NCI-H1092 treated with DMSO at 0.1 percent for 48 hours (cell line): ENCODE results near the gene HOXB6.

Source experiments
- DNase-seq: peaks from one replicate; lab custom pipeline; 2025; lab: John Stamatoyannopoulos, UW

The HOXB6 gene

GRCh38 chr17:48609759-48610281, 5.0 kb upstream of the HOXB6 start:
- DNase-seq: no peak

DNA sequence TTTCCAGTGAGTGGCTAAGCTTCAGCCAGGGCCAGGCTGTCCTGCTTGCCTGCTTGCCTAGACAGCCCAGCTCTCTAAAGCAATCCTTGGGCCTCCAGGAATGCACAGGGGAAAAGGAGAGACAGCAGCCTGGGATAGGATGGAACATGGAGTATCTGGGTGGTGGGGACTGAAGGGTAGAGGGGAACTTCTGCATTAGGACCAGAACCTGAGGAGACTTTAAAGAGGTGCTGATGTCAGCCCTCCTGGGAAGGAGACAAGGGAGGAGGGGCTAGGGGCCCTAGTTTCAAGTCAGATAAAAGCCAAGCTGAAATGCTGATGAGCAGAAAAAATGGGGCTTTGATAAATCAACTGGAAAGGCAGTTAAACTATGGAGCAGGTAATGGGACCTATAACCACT, 4.2 kb upstream of the HOXB6 start:
- no peak for DNase-seq

GRCh38 chr17:48608494-48608834, 3.7 kb upstream of the HOXB6 start:
- no peak for DNase-seq

DNA sequence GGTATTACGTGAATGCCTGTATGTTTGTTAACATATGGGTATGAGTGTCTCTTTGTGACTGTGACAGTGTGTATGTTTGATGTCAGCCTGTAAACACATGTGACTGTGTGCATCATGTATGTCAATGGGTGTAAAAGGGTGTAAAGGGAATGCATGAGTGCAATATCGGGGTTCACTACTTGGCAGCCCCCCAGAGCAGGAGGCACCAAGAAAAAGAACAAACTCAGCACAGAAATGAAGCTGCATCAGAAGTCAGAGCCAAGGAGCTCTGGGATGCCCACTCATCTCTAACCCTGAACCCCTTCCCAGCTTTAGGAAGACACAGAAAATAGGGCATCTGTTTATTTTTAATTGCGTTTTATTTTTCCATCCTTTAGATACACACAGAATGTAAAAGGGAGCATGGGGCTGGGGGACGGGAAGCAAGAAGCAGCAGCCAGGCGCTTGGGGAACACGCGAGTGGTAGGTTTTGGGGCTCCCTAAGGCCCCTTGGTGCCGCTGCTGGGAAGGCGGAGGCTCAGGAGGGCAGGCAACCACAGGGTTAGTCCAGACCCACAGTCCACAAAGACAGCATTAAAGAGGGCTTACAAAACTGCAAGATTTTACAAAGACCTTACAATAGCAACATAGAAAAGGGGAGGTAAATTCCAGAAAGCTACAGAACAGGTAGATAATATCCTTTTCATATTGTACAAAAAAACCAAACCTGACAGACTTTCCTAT, 2.3 kb upstream of the HOXB6 start:
- DNase-seq: no peak

DNA sequence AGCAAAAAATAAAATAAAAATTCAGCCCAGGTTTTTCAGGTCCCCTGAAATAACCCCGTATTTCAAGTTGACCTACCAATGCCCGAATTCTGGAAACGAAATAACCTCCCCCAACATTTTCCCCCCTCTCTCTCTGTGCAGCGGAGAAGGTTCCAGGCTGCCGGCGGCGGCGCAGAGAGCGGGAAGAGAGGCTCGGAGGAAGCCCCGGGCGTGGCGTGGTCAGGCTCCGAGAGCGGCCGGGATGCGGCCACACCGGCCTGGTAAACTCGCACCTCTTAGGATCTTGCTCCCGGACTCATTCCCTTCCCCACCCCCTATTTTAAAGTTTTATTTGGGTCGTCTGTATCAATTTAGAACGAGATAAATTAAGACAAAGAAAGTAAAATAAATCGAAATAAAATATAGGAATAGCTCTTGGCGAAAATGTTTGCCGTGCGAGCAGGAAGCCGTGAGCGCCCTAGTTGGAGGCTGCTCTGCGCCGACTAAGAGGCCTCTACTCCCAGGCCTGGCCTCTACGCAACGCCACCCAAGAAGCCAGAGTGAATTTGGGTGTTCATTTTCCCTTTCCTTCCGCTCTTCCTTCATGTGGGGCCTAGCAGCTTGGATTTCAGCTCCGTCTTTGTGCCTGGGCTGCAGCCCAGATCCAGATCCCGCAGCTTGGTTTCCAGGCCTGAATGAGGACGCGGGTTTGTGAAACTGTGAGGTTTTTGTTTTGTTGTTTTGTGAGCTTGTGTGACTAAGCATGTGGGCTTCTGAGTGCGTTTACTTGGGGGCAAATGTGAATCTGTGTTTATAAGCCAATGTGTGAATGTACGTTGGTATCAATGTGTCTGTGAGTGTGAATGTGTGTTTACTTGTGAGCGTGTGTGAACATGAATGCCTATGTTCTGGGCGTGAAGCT, 1.5 kb upstream of the HOXB6 start:
- no peak for DNase-seq

DNA sequence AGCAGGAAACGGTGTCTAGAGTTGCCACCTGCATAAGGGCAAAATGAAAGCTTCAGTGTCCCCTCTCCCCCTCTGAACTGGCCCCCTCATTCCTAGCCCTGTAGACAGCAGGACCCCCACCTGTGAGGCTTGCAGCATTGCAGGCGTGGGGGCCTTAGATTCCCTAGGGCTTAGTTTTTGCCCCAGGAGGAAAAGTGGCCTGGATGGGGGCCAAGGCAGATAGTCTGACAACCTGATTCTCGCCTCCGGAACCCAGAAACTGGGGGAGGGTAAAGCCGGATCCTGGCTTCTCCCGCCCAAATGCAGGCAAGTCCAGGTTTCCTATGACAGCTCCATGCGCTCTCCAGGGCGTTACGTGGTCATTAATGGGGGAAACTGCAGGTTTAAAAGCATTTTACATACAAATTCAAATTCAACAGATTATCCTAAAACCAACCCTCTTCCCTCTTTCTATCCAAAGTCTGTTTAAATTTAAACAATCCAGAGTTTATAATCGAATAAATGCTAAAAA, 678 bp upstream of the HOXB6 start:
- no peak for DNase-seq

- no peak for DNase-seq
These were observed 622 bp downstream of the HOXB6 start for GRCh38 chr17:48603959-48604769.

GRCh38 chr17:48601539-48602425, 3.0 kb downstream of the HOXB6 start:
- DNase-seq: no peak

DNA sequence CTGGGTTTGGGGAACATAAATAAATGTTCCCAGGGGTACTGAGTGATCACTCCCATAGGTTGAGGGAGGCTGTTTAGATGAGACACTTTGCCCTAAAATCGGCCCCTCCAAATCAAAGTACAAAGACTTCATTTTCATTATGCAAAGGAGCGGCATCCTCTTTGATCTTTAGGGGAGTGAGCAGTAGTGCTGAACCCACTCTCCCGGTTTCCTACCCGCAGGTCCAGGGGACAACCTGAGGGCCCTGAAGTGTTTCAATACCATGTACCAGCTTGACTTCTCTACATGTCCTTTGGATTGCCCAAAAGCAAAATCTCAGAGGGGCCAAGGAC, 3.6 kb downstream of the HOXB6 start:
- no peak for DNase-seq

- no peak for DNase-seq
These were observed 4.3 kb downstream of the HOXB6 start for GRCh38 chr17:48600244-48601098.

- DNase-seq: no peak
These were observed 5.4 kb downstream of the HOXB6 start for GRCh38 chr17:48599354-48599753.

- no peak for DNase-seq
These were observed 6.0 kb downstream of the HOXB6 start for GRCh38 chr17:48598736-48599135.

DNA sequence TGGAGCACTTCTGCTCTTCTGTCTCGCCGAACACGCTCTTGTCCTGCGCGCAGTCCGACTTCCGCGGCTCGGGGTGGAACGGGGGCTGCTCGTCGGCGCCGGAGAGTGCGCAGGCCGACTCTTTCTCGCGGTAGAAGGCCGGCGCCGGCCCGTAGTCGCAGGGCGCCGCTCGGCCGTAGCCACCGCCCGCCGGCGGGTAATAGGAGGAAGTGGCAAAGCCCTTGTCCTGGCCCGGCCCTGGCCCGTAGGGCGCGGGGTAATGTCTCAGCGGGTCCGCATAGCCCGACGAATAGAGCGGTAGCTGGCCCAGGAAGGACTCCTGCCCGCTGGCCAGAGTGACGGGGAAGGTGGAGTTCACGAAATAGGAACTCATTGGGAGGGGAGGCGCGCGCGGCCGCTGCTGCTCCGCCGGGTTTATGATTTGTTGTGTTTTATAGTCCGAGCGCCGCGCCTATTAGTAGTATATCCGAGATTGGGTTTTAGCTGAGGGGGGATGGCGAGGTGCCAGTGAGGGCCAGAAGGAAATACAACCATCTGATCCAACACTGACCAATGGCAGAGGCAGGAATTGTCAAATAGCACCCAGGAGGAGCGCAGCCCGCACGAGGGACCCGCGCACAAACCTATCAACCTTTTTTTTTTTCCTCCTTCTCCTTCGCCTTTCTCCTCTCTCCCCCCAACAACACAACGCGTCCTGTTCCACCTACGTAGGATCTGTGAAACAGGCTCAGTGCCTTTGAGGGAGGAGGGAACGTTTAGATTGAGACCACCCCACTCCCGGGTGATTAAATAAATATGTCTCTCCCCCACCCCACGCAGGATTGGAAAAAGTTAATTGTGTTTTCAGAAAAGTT, 6.8 kb downstream of the HOXB6 start:
- no peak for DNase-seq

- no peak for DNase-seq
These were observed 7.3 kb downstream of the HOXB6 start for GRCh38 chr17:48597528-48597777.

GRCh38 chr17:48596735-48597527, 7.9 kb downstream of the HOXB6 start:
- no peak for DNase-seq

- no peak for DNase-seq
These were observed 8.6 kb downstream of the HOXB6 start for GRCh38 chr17:48596000-48596734.

- DNase-seq: no peak
These were observed 9.3 kb downstream of the HOXB6 start for GRCh38 chr17:48595278-48595999.
